Measurements from ENCODE around the gene APIP. TPM values are rescaled to one million over a fixed set of nuclear protein-coding genes. Genes with fewer than 3 reads are reported as not detected.

Gene APIP
- polyA plus RNA-seq, 1 donor: 41.0 TPM

- peak; percentile 37 for DNase-seq
Observed at GRCh38 chr11:34890812-34891211, 25.4 kb downstream of the APIP start.

- no peak for DNase-seq
Observed at GRCh38 chr11:34890089-34890488, 26.1 kb downstream of the APIP start.

- no peak for DNase-seq
Observed at GRCh38 chr11:34887260-34887659, 28.9 kb downstream of the APIP start.

GRCh38 chr11:34886609-34887008 lies 29.6 kb downstream of the APIP start:
- DNase-seq: no peak

DNA sequence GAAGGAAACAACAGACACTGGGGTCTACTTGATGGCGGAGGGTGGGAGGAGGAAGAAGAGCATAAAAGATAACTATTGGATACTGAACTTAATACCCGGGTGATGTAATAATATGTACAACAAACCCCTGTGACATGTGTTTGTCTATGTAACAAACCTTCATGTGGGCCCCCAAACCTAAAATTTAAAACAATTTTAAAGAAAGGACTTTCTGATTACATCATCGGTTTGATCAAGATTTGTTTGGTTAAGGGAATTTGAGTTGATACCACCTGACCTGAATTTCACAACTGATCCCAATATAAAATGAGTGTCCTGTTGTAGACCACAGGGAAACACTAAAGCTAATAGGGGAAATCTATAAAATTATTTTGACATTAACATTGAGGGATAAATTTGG lies 34.3 kb downstream of the APIP start:
- no peak for DNase-seq

DNA sequence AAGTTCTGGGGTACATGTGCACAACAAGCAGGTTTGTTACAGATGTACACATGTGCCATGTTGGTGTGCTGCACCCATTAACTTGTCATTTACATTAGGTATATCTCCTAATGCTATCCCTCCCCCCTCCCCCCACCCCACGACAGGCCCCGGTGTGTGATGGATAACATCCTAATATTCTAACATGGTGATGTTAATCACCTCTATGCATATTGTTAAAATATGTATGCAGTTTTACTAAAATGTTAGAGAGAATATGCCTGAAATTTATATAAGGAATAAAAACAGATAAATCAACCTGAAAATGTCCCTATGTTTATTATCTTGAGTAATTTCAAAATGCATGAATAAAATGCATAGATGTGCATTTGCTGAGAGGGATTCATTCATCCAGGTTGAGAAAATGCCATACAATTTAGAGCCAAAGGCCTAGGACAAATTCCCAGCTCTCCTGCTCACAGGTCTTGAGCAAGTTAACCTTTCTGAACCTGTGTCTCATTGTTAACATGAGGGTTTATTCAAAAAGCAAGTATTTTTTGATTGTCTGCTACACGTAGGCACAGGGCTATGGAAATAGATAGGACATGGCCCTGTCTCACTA lies 38.7 kb downstream of the APIP start:
- no peak for DNase-seq

DNA sequence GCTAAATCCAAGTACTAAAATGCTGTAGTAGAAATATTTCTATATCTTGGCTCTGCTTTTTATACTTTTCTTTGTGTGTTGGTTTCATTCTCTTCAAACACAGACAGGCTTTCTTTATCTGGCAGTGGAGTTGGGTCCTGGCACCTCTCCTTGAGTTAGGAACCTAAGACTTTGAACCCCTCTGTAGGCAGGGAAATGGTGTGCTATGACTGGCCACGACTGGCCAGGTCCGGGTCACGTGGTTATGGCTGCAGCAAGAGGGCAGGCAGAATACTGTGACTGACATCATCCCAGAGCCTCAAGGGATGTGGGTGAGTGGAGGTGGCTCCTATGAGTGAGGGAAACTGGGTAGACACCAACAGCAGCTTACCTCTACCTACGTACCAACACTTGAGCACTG lies 42.0 kb downstream of the APIP start:
- no peak for DNase-seq

DNA sequence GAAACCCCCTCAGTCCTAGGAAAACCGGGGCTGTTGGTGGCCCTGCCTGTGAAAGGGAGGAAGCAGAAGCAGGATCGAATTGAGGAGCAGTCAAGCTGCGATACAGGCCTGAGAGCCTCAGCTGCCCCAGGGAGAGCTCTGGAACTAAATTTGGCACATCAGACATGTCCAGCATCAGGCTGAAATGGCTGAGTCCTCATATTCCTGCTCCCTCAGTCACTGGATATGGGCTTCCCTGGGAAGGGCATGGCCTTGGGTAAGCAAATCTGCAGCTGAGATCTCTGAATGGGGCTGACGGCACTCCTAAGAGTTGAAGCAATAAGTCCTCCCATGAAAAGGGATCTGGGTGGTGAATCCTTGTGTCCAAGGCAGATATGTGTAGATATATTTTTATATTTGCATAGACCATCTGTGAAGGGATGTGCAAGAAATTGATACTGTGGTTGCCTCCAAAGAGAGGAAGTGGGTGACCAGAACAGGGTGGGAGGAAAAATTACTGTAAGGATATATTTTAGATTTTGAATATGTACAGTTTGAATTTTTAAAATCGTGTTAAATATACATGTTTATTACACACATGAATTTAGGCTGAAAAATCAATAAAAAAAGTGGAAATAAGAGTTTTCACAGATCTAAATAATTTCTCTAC lies 45.5 kb downstream of the APIP start:
- no peak for DNase-seq

GRCh38 chr11:34869425-34869824 lies 46.8 kb downstream of the APIP start:
- no peak for DNase-seq

- DNase-seq: no peak
Observed at GRCh38 chr11:34866375-34866774, 49.8 kb downstream of the APIP start.

GRCh38 chr11:34865261-34865660 lies 50.9 kb downstream of the APIP start:
- DNase-seq: no peak

DNA sequence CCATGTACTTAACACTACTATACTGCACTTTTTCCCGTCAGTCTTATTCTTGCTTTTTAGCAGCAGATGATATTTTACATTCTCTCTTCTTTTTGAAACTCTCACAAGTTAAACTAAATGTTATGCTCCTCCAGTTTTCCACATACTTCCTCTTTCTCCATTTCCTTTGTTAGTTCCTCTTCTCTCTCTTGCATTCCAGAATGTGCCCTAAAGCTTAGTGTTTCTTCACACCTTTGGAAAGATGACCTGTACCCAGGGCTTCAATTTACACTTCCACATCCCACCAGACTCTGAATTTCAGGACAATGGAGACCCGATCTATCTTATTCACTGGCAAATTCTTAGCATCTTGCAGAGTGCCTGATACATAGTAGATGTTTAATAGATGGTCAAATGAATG lies 51.8 kb downstream of the APIP start:
- DNase-seq: no peak

- DNase-seq: no peak
Observed at GRCh38 chr11:34863048-34863447, 53.1 kb downstream of the APIP start.

GRCh38 chr11:34860518-34860917 lies 55.7 kb downstream of the APIP start:
- DNase-seq: no peak

DNA sequence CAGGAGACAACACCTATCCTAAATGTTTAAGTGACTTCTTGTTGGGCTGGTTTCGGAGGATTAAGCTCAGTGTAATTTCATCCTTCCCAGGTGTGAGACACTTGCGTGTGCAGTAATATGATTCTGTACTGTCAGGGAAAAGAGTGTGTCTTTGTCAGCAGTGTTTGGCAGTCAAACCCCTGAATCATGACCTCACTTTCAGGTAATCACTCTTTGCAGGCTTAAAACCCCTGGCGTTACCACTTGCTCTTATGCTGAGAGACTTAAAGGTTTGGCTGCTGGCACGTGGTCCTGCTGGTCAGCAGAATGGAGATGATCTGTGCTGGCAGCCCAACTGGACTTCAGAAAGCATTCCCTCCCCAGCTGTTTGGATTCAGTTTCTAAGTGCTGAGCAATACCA lies 56.1 kb downstream of the APIP start:
- peak; percentile 14 for DNase-seq

DNA sequence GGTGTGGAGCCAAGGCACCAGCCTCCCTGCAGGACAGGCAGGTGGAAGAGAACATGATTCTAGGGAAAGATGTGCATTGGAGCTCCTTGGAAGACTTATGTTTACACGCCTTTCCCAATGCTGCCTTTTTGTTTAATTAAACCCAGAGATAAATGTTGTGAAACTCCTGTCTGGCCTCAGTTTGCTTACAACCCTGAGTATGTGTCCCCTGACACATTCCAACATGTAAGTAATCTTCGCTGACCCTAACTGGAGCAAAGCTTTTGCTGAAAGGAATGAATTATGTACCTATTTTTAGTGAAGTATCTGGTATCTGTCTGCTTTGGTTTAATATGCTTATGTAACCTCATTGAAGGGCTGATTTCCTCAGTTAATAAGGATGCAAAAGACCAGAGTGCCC lies 56.7 kb downstream of the APIP start:
- no peak for DNase-seq

- no peak for DNase-seq
Observed at GRCh38 chr11:34857463-34857862, 58.7 kb downstream of the APIP start.

- DNase-seq: no peak
Observed at GRCh38 chr11:34856251-34856650, 59.9 kb downstream of the APIP start.

- DNase-seq: no peak
Observed at GRCh38 chr11:34855754-34856095, 60.5 kb downstream of the APIP start.

DNA sequence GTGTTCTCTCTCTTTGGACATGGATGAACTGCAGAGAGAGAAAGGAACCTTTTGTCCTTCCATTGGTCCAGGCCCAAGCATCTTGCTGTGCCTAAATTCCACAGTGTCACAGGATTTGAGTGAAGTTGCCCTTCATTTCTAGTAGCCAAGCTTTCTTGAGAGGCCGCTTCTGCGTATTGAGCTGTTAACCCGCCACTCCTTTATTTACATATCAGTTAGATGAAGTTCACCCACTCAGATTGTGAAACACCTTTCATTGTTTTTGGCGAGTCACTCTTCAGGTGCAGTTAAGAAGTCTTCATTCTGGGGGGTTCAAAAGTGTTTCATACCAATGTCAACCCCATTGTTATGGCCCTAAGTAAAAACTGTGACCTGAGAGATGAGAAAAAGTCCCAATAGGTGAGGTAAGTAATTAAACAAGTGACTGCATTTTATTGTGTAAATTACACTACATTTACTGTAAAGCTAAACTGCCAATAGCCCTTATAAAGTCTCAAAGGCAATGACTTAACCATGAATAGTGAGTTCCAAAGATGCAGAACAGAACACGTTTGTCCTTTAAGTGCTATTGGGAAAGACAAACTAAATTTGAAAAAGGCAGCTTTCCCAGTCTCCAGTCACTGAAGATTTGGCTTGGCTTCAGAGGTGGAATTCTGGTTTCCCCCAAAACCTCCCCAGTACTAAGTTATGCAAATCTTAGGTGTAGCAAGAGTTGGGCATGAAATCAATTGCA lies 61.0 kb downstream of the APIP start:
- DNase-seq: no peak

GRCh38 chr11:34851916-34852315 lies 64.3 kb downstream of the APIP start:
- no peak for DNase-seq

- DNase-seq: no peak
Observed at GRCh38 chr11:34850334-34850733, 65.8 kb downstream of the APIP start.

GRCh38 chr11:34846467-34846866 lies 69.7 kb downstream of the APIP start:
- DNase-seq: no peak
